Heart left ventricle (tissue), 16 donors: ENCODE measurements around the gene SYNE4. TPM values are rescaled to one million over a fixed set of nuclear protein-coding genes. Genes with fewer than 3 reads are reported as not detected.
"Not testable (repeated sequence)": the region's sequence is repeated elsewhere in the genome, so short reads cannot be mapped to it uniquely, and the experiment has no call there.

Experiments
- ATAC-seq, 4 donors: fragments of 200-7000 bp; cut with Tn5 transposase; one replicate each; pipeline ENCODE4 v1.9.1; 2020 to 2022; ENCODE audit warnings: moderate library complexity in 4 of 4, mild to moderate bottlenecking in 3 of 4, moderate number of reproducible peaks in 1 of 4
- DNase-seq, 5 donors: peaks; one replicate each; pipeline ENCODE4 v3.0.0-alpha.2; 2020
- H3K27ac ChIP-seq, 12 donors: fragments of 200-600 bp; sonication (generic) in 4 of 12; one replicate each; pipeline versions ENCODE4 v1.5.0 to v1.8.0; 2016 to 2022; ENCODE audit warnings: mild to moderate bottlenecking in 2 of 12
- H3K27me3 ChIP-seq, 9 donors: fragments of 200-600 bp; sonication (generic) in 2 of 9; one replicate each; pipeline versions ENCODE4 v1.5.1 to v1.8.0; 2016 to 2022; ENCODE audit warnings: mild to moderate bottlenecking in 3 of 9
- H3K36me3 ChIP-seq, 9 donors: fragments of 200-600 bp; sonication (generic) in 2 of 9; one replicate each; pipeline versions ENCODE4 v1.5.0 to v1.8.0; 2018 to 2022; ENCODE audit warnings: mild to moderate bottlenecking in 2 of 9
- H3K4me1 ChIP-seq, 12 donors: fragments of 200-600 bp; sonication (generic) in 4 of 12; one replicate each; pipeline versions ENCODE4 v1.5.0 to v1.8.0; 2016 to 2022; ENCODE audit warnings: mild to moderate bottlenecking in 3 of 12
- H3K4me3 ChIP-seq, 12 donors: fragments of 200-600 bp; sonication (generic) in 4 of 12; one replicate each; pipeline versions ENCODE4 v1.5.0 to v1.8.0; 2017 to 2022; ENCODE audit warnings: mild to moderate bottlenecking in 9 of 12, moderate library complexity in 4 of 12
- H3K9me3 ChIP-seq, 12 donors: fragments of 200-600 bp; sonication (generic) in 4 of 12; one replicate each; pipeline versions ENCODE4 v1.5.0 to v1.8.0; 2016 to 2022; ENCODE audit warnings: mild to moderate bottlenecking in 1 of 12
- CTCF ChIP-seq, 12 donors: fragments of 200-600 bp; sonication (generic) in 4 of 12; IDR thresholded peaks; one replicate each; pipeline versions ENCODE4 v1.5.0 to v1.8.0; 2018 to 2022; ENCODE audit warnings: antibody characterized with exemption in 12 of 12, mild to moderate bottlenecking in 5 of 12
- POLR2A ChIP-seq, 2 donors: fragments of 450-650 bp; IDR thresholded peaks; one replicate each; pipeline ENCODE4 v1.6.1; 2017; ENCODE audit warnings: antibody characterized with exemption in 2 of 2, mild to moderate bottlenecking in 2 of 2, moderate library complexity in 2 of 2
- WGBS, 4 donors: extraction: QIAGEN DNeasy Blood & Tissue Kit in 2 of 4; methylation state at CpG; one replicate each; pipeline versions ENCODE4 v1.1.5 to v1.1.7; 2013 to 2018; 5-methylcytosine and 5-hydroxymethylcytosine counted together
- intact Hi-C, 10 donors: fragments of 100-400 bp; cut with DNase I; formaldehyde crosslinking; loops; one replicate each; pipeline versions ENCODE4 v1.11.1 to v1.14.2; 2022
- polyA plus RNA-seq, 2 donors: library from polyadenylated mRNA; stranded (reverse); fragments of 200-250 nt; gene quantifications; one replicate each; pipeline ENCODE4 v1.2.3, GENCODE V29; 2013
- total RNA-seq, 9 donors: library from RNA; depleted of rRNA in 2 of 9; stranded (reverse); fragments of >200 nt in 2 of 9; fragmentation: NEBNext Ultra II Directional in 3 of 9; extraction: Animal tissue kit (Norgen Biotek cat#: 25700) in 3 of 9; gene quantifications; one replicate each; pipeline versions ENCODE4 v1.1.0 to v1.2.4, GENCODE V29; 2016 to 2023
- donor health status: ischemic (EF 13 %, LVEDD 7.1; RV severe dilation, severe dysfunction).
- donor health status: healthy with polysubstance abuse.
- donor health status: DM: no; HTN: yes; CAD: no.
- donor health status: DM: no; HTN: no; CAD: no.
- donor health status: ischemic (EF 25% LVEDD 6.9; RV normal size, moderate dysfunction).
- donor health status: ischemic (EF 25% LVEDD 5.7; RV mildly dilated, moderate dysfunction).
- donor health status: healthy.
- donor health status: DM: yes; HTN: yes; CAD: no.
- donor health status: ischemic (EF 35%, LVEDD 5.7; RV mildly dilated, moderate dysfunction).
- donor health status: nonischemic (EF 11% LVEDD 7.7; RV severe dilation, severe dysfunction).
- donor health status: DM: yes; HTN: yes; CAD: no.
- donor health status: PGD.
- donor health status: ischemic (EF 29% LVEDD 5.4; RV normal size, mild dysfunction).
- donor health status: nonischemic (EF 23%, LVEDD 6.1; RV moderate dilation, normal function).

Gene SYNE4
- total and polyA plus RNA-seq, 11 donors = 0.12 to 0.50 (median 0.17) TPM; not detected in 4

- H3K27ac ChIP-seq = no peak overlapping the region
- DNase-seq (peak in 1 of 5 donors; percentile 15), ATAC-seq (no peak)
- H3K36me3 ChIP-seq = no peaks in the 10 kb centered on the region
- H3K4me1 ChIP-seq = peaks cover 0 to 24% (median 1%) of the 10 kb centered on the region in 12 donors
- 32 to 36% (median 34%) methylated on average over 15 of the region's 15 CpGs for WGBS, 4 donors
- intact Hi-C loops = no loop called here
- peaks cover 17 to 63% (median 31%) of the 10 kb centered on the region in 9 donors for H3K27me3 ChIP-seq
- H3K4me3 ChIP-seq = peak overlapping the region in 2 of 12 donors; percentile 20 to 43
- peaks cover 0 to 6% (median 0%) of the 10 kb centered on the region in 12 donors for H3K9me3 ChIP-seq
- no peak for TF ChIP-seq POLR2A (IDR thresholded peaks at IDR 0.05)
These were observed 50.0 kb downstream of the SYNE4 start for GRCh38 chr19:35958660-35959039.

GRCh38 chr19:35957411-35957810, 51.2 kb downstream of the SYNE4 start:
- DNase-seq, H3K9me3 ChIP-seq, H3K27ac ChIP-seq, H3K4me3 ChIP-seq, H3K36me3 ChIP-seq, ATAC-seq, intact Hi-C loops: not testable (repeated sequence)
- H3K27me3 ChIP-seq = peaks cover 17 to 55% (median 31%) of the 10 kb centered on the region in 9 donors
- 75 to 79% (median 76%) methylated on average over 8 of the region's 8 CpGs for WGBS, 4 donors
- peaks cover 0 to 33% (median 1%) of the 10 kb centered on the region in 12 donors for H3K4me1 ChIP-seq

- no peak overlapping the region for H3K27ac ChIP-seq
- 60 to 78% (median 69%) methylated on average over 6 of the region's 6 CpGs for WGBS, 4 donors
- DNase-seq (no peak), ATAC-seq (no peak)
- peaks cover 0 to 33% (median 1%) of the 10 kb centered on the region in 12 donors for H3K4me1 ChIP-seq
- H3K36me3 ChIP-seq = no peaks in the 10 kb centered on the region
- no peak overlapping the region for H3K4me3 ChIP-seq
- TF ChIP-seq POLR2A (IDR thresholded peaks at IDR 0.05) (no peak), CTCF (IDR thresholded peaks at IDR 0.05) (no peak)
- peaks cover 0 to 6% (median 0%) of the 10 kb centered on the region in 12 donors for H3K9me3 ChIP-seq
- peaks cover 17 to 44% (median 28%) of the 10 kb centered on the region in 9 donors for H3K27me3 ChIP-seq
- intact Hi-C loops = no loop called here
These were observed 52.6 kb downstream of the SYNE4 start for GRCh38 chr19:35955881-35956634.

Other genes starting within 250 kb of the SYNE4 start
- gene ARHGAP33, start 233.2 kb downstream of the SYNE4 start, total RNA-seq = 1 to 10 TPM in 8 of 9 donors, under 1 TPM in 1; 0.50 to 7.8 (median 5.7) TPM
- 1 to 10 TPM; 3.2 to 3.4 TPM for gene ARHGAP33, start 233.2 kb downstream of the SYNE4 start, polyA plus RNA-seq
- gene PRODH2, start 196.0 kb downstream of the SYNE4 start, total RNA-seq = not detected
- gene PRODH2, start 196.0 kb downstream of the SYNE4 start, polyA plus RNA-seq = not detected
- 1 to 10 TPM in 1 of 9 donors, not detected in 8; 1.0 TPM for gene NPHS1, start 156.3 kb downstream of the SYNE4 start, total RNA-seq
- not detected for gene NPHS1, start 156.3 kb downstream of the SYNE4 start, polyA plus RNA-seq
- under 1 TPM in 1 of 9 donors, not detected in 8; 0.77 TPM for gene KIRREL2, start 151.9 kb downstream of the SYNE4 start, total RNA-seq
- gene KIRREL2, start 151.9 kb downstream of the SYNE4 start, polyA plus RNA-seq = not detected
- 10 to 100 TPM in 8 of 9 donors, 1 to 10 TPM in 1; 8.9 to 44.3 (median 25.3) TPM for gene APLP1, start 140.2 kb downstream of the SYNE4 start, total RNA-seq
- gene APLP1, start 140.2 kb downstream of the SYNE4 start, polyA plus RNA-seq = 10 to 100 TPM in 1 of 2 donors, 1 to 10 TPM in 1; 2.1 to 19.0 TPM
- gene NFKBID, start 108.3 kb downstream of the SYNE4 start, total RNA-seq = 10 to 100 TPM in 1 of 9 donors, 1 to 10 TPM in 7, under 1 TPM in 1; 0.79 to 12.3 (median 3.0) TPM
- 1 to 10 TPM; 2.8 to 3.1 TPM for gene NFKBID, start 108.3 kb downstream of the SYNE4 start, polyA plus RNA-seq
- 10 to 100 TPM in 2 of 9 donors, 1 to 10 TPM in 6, not detected in 1; 2.3 to 31.7 (median 4.7) TPM for gene HCST, start 106.3 kb downstream of the SYNE4 start, total RNA-seq
- 10 to 100 TPM in 1 of 2 donors, 1 to 10 TPM in 1; 3.2 to 10.1 TPM for gene HCST, start 106.3 kb downstream of the SYNE4 start, polyA plus RNA-seq
- gene TYROBP, start 100.5 kb downstream of the SYNE4 start, total RNA-seq = 100 to 1,000 TPM in 2 of 9 donors, 10 to 100 TPM in 7; 12.6 to 237 (median 19.4) TPM
- gene TYROBP, start 100.5 kb downstream of the SYNE4 start, polyA plus RNA-seq = 10 to 100 TPM; 17.1 to 42.7 TPM
- gene LRFN3, start 72.4 kb downstream of the SYNE4 start, total RNA-seq = 10 to 100 TPM in 3 of 9 donors, 1 to 10 TPM in 6; 4.5 to 18.6 (median 8.5) TPM
- 10 to 100 TPM in 1 of 2 donors, 1 to 10 TPM in 1; 6.3 to 14.7 TPM for gene LRFN3, start 72.4 kb downstream of the SYNE4 start, polyA plus RNA-seq
- 10 to 100 TPM in 8 of 9 donors, 1 to 10 TPM in 1; 9.7 to 41.8 (median 11.4) TPM for gene SDHAF1, start 13.6 kb downstream of the SYNE4 start, total RNA-seq
- gene SDHAF1, start 13.6 kb downstream of the SYNE4 start, polyA plus RNA-seq = 10 to 100 TPM in 1 of 2 donors, 1 to 10 TPM in 1; 9.8 to 18.5 TPM
- 10 to 100 TPM in 6 of 9 donors, 1 to 10 TPM in 3; 7.3 to 22.5 (median 11.5) TPM for gene ALKBH6, start 5.4 kb upstream of the SYNE4 start, total RNA-seq
- gene ALKBH6, start 5.4 kb upstream of the SYNE4 start, polyA plus RNA-seq = 10 to 100 TPM; 13.4 TPM
- 1 to 10 TPM; 2.2 to 8.0 (median 4.3) TPM for gene CLIP3, start 24.1 kb upstream of the SYNE4 start, total RNA-seq
- 1 to 10 TPM; 1.3 TPM for gene CLIP3, start 24.1 kb upstream of the SYNE4 start, polyA plus RNA-seq
- 1 to 10 TPM; 2.3 to 6.0 (median 4.3) TPM for gene THAP8, start 45.5 kb upstream of the SYNE4 start, total RNA-seq
- gene THAP8, start 45.5 kb upstream of the SYNE4 start, polyA plus RNA-seq = 1 to 10 TPM; 6.0 to 7.3 TPM
- gene WDR62, start 46.1 kb upstream of the SYNE4 start, total RNA-seq = 10 to 100 TPM in 3 of 9 donors, 1 to 10 TPM in 6; 2.5 to 24.3 (median 7.7) TPM
- 10 to 100 TPM in 1 of 2 donors, 1 to 10 TPM in 1; 1.4 to 20.6 TPM for gene WDR62, start 46.1 kb upstream of the SYNE4 start, polyA plus RNA-seq
- not detected for gene OVOL3, start 102.3 kb upstream of the SYNE4 start, total RNA-seq
- not detected for gene OVOL3, start 102.3 kb upstream of the SYNE4 start, polyA plus RNA-seq
- 100 to 1,000 TPM in 5 of 9 donors, 10 to 100 TPM in 4; 80.4 to 153 (median 107) TPM for gene POLR2I, start 106.1 kb upstream of the SYNE4 start, total RNA-seq
- 100 to 1,000 TPM in 1 of 2 donors, 10 to 100 TPM in 1; 93.1 to 180 TPM for gene POLR2I, start 106.1 kb upstream of the SYNE4 start, polyA plus RNA-seq
- gene TBCB, start 106.7 kb upstream of the SYNE4 start, total RNA-seq = 100 to 1,000 TPM in 6 of 9 donors, 10 to 100 TPM in 3; 89.8 to 146 (median 111) TPM
- gene TBCB, start 106.7 kb upstream of the SYNE4 start, polyA plus RNA-seq = 100 to 1,000 TPM; 109 to 171 TPM
- 1,000 to 10,000 TPM in 1 of 9 donors, 100 to 1,000 TPM in 8; 272 to 1,054 (median 860) TPM for gene CAPNS1, start 131.3 kb upstream of the SYNE4 start, total RNA-seq
- gene CAPNS1, start 131.3 kb upstream of the SYNE4 start, polyA plus RNA-seq = 1,000 to 10,000 TPM in 1 of 2 donors, 100 to 1,000 TPM in 1; 956 to 1,083 TPM
- gene COX7A1, start 143.6 kb upstream of the SYNE4 start, total RNA-seq = 1,000 to 10,000 TPM in 7 of 9 donors, 100 to 1,000 TPM in 2; 414 to 2,982 (median 2,187) TPM
- gene COX7A1, start 143.6 kb upstream of the SYNE4 start, polyA plus RNA-seq = 1,000 to 10,000 TPM in 1 of 2 donors, 100 to 1,000 TPM in 1; 470 to 2,188 TPM
- gene ZNF565, start 205.9 kb upstream of the SYNE4 start, total RNA-seq = 1 to 10 TPM; 2.3 to 4.3 (median 3.0) TPM
- gene ZNF565, start 205.9 kb upstream of the SYNE4 start, polyA plus RNA-seq = 1 to 10 TPM; 2.6 to 3.6 TPM
- 10 to 100 TPM; 28.2 to 53.7 (median 35.1) TPM for gene ZNF146, start 206.3 kb upstream of the SYNE4 start, total RNA-seq
- gene ZNF146, start 206.3 kb upstream of the SYNE4 start, polyA plus RNA-seq = 10 to 100 TPM; 14.1 to 41.1 TPM